GM12872 (cell line): ENCODE measurements around the gene KRT7.

Experiments used
- TF ChIP-seq, protein P1 (sequence below): IDR thresholded peaks from 3 replicates; pipeline ENCODE4 v1.5.1; 2011; ENCODE audit warnings: low read depth, mild to moderate bottlenecking, low read length, moderate library complexity; ENCODE audit not compliant: insufficient read depth

The KRT7 gene

DNA sequence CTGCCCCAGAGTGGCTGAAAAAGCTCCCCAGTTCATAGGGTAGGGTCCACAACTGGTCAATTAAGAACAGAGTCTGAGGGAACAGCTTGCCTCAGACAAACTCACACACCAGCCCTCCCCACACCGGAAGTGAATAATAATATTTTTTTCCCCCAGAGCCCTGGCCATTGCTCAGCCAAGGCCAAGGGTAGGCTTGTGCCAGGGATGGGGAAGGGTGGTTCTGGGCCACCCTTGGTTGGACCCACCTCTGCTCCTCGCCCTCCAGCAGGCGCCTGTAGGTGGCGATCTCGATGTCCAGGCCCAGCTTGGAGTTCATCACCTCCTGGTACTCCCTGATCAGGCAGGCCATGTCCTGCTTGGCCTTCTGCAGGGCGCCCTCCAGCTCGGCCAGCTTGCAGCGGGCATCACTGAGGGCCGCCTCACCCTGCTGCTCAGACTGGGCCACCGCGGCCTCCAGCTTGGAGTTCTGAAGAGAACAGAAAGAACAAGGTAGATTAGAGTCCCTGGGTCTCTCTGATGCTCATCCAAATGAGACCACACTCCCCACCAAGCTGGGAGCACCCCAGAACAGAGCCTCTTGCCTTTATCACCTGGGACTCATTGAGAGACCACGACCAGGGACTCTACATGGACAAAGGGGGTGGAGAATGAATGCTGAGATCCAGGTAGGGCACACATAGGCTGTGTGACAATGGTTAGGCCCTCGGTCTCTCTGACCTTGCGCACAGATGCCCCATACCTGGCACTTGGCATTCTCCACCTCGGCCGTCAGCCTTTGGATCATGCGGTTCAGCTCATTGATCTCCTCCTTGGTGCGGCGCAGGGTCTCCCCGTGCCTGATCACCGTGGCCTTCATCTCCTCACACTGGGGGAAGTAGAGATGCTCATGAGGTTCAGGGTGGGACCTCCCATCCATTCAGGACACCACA lies 54.1 kb downstream of the KRT7 start:
- TF ChIP-seq, protein P1, sequence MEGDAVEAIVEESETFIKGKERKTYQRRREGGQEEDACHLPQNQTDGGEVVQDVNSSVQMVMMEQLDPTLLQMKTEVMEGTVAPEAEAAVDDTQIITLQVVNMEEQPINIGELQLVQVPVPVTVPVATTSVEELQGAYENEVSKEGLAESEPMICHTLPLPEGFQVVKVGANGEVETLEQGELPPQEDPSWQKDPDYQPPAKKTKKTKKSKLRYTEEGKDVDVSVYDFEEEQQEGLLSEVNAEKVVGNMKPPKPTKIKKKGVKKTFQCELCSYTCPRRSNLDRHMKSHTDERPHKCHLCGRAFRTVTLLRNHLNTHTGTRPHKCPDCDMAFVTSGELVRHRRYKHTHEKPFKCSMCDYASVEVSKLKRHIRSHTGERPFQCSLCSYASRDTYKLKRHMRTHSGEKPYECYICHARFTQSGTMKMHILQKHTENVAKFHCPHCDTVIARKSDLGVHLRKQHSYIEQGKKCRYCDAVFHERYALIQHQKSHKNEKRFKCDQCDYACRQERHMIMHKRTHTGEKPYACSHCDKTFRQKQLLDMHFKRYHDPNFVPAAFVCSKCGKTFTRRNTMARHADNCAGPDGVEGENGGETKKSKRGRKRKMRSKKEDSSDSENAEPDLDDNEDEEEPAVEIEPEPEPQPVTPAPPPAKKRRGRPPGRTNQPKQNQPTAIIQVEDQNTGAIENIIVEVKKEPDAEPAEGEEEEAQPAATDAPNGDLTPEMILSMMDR, result peak; percentile 26; the same call in 1 of the 3 replicates

DNA sequence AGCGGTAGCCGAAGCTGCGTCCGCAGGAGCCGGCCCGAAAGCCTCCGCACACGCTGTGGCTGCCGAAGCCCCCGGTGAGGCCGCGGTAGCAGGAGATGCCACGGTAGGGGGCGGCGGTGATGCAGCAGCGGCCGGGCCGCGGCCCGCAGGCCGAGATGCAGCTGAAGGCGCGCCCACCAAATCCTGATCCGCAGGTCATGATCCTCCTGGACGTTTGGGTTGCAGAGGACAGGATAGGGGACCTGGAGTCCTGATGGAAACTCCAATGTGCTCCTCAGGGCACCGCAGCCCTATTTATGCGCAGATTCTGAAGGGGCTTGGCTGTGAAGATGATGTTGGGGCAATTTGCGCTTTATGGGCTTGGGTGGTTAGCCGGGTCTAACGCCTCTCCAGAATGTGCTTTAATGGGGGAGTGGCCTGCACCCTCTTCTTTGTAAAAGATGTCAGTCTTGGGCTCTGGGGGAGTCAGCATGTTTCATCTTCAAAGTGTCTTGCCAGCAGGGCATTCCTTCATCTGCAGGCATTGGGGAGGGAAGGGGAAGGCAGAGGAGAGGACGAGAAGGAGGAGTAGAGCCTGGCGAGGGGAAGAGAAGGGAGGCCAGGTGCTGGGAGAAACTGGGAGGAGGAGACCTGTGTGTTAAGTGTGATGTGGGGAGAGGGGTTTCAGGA lies 58.4 kb downstream of the KRT7 start, which contains the start of gene KRT81:
Gene KRT81 (minus strand): TSS at position 268 of the 669 bp plus-strand sequence. CDS start 69 bp downstream, at position 199.
- TF ChIP-seq, protein P1, result no peak

DNA sequence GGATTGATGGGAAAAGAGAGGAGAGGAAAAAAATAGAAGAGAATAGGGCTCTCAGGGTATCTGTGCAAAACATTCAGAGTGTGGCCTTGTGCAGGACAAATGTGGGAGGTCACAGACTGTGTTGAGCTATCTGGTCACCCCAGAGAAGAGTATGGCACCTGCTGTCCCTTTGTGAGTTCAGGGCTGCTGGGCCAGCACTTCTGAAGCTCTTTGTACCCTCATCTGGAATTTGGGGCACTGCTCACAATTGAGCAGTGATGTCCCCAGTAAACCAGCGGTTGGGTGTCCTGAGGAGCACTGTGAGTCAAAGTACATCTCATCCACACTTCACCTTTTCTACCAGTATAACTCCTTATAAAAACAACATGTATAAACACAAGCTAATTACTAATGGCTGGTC lies 60.9 kb downstream of the KRT7 start:
- TF ChIP-seq, protein P1, result no peak

DNA sequence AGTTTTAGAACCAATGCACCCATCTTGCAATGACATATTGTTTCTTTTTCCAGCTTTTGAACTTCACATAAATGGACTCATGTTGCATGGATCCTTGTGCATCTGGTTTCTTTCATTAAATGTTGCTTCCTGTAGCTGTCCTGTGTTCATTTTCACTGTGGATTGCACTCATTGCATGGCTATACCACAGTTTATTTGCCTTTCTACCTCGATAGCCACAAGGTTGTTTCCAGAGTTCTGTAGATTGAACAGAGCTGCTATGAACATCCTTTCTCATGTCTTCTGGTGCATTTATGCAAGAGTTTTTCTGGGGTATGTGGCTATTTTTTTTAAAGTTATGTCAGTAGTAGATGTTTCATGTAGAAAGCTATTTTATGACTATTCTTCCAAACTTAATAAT lies 61.8 kb downstream of the KRT7 start:
- TF ChIP-seq, protein P1, result no peak

DNA sequence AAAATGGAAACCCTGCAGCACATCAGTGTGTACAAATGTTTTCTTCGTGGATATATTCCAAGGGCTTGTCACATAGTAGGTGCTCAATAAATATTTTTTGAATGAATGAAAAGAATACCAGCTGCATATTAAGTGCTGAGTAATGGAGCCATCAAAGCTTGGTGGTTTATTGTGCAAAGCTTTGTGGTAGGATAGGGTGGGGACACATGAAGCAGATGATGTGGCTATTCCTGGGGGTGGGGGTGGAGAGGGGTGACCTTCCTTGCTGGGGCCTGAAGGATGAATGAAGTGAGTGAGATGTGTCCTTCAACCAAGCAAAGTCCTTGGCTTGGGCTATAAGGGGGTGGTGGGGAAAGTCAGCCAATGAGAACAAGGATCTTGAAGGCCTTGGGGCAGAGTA lies 62.6 kb downstream of the KRT7 start:
- TF ChIP-seq, protein P1, result no peak

DNA sequence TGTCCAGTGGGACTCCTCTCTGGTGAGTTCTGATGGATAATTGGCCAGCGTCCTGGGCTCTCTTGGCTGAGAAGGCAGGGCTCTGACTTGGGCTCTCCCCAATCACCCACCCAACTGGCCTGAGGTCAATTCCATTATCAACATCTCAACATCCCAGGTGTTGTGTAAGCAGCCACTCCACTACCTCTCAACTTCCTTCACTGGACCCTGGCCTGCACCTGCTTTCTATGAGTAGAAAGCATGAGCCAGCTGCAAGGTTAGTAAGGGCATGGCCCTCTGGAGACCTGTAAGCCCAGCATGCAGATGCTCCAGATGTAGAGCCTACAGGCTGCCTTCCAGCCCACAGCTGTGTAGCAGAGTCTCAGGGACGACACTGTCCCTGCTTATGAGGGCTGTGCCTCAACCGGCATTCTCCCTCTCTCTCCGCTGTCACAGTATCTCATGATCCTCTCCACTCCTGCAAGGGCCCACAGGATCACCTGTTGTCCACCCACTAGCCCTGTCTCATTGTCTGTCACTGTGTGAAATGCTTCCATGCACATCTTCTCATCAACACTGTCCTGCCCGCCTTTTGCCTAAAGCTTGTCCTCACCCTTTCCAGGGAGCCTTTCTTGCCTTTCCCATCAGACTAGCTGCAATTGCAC lies 63.7 kb downstream of the KRT7 start:
- TF ChIP-seq, protein P1, result no peak
